Measurements from ENCODE around the gene ZNF138. TPM values are rescaled to one million over a fixed set of nuclear protein-coding genes. Genes with fewer than 3 reads are reported as not detected.

The ZNF138 gene
- 41.3 and 42.4 TPM in 2 replicates for polyA plus RNA-seq

GRCh38 chr7:64794171-64794844 lies at the start of gene ZNF138:
Gene ZNF138, plus strand, starts transcription at chr7:64794428. Its CDS starts 141 bp downstream, at chr7:64794569.

Other genes with a start within 250 kb of the ZNF138 start
- 25.8 and 32.1 TPM in 2 replicates for gene ZNF680, start 231.4 kb upstream of the ZNF138 start, polyA plus RNA-seq
- gene ZNF107, start 128.3 kb upstream of the ZNF138 start, polyA plus RNA-seq = 3.2 and 9.0 TPM in 2 replicates
- gene ZNF273, start 108.8 kb downstream of the ZNF138 start, polyA plus RNA-seq = 5.7 and 8.3 TPM in 2 replicates
- gene ZNF117, start 196.6 kb downstream of the ZNF138 start, polyA plus RNA-seq = 8.8 and 23.2 TPM in 2 replicates
- 5.0 and 6.5 TPM in 2 replicates for gene ERV3-1, start 212.3 kb downstream of the ZNF138 start, polyA plus RNA-seq